Right hindlimb (tissue), 1 donor: ENCODE results near the gene GALK2.

Experiments
- DNase-seq: peaks from one replicate; pipeline ENCODE4 v3.0.0-alpha.2; 2018

Gene GALK2

DNA sequence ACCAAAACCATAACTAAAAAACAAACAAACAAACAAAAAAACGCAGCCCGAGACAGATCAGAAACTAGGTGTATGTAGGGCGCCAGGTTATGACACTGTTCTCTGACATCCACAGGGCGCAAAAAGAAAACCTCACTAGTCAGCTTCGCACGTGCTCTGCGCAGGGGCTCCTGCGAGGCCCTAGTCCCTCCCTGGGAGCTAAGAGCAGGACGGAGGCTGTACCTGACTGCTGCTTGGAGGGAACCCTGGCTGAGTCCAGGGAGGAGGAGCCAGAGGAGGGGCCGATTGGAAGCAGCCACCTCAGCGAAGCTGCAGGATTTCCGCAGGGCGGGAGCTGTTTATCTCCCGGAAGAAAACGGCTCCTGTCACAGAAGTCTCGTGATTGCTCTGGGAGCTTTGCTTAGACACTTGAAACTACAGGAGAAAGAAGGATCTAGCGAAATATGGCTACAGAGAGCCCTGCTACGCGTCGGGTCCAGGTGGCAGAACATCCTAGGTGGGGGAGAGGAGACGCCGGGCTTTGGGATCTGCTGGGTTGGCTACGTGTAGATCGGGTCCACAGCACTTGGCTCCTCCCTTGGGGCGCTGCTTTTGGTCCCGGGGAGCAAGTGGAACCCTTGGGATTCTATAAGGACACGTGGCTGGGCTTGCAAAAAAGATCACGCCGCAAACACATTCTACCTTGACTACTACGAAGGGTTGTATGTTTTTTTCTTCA is at the start of gene GALK2:
GALK2 (plus strand) TSS at position 368 of the 718 bp plus-strand sequence; CDS start at position 444, 76 bp downstream.
- peak; percentile 87 for DNase-seq

DNA sequence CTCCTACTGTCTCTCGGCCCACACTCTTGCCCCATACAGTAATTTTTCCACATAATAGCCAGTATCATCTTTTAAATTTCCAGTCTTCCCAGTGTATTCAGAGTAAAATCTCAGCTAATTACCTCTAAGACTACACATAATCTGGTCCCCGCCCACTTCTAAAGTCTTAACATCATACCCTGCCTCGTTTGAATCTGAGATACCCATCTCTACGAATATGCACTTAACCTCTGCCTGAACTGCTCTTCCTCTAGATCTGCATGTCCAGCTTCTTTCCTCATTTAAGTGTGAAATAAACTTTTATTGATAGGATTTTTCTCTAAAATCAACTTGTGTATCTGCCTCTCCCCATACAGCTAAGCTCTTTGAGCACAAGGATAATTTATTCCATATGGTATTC is 49.2 kb upstream of the GALK2 start:
- no peak for DNase-seq

DNA sequence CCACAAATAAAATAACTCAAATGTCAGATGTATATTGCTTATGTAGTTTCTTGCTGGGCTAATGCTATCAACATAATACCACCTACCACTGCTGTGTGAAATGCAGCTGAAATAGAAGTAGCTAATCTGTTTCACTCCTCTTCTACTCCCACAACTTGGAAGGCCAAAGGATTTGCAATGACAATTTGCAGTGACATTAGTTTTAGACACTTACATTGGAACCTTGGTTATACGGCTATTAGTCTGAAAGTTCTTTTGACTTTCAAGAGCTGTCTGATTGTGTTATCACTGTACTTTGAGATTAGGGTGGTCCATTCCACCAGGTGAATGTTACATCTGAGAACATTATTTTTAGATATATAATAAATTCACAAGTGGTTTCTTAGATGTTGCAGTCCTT is 48.1 kb upstream of the GALK2 start:
- no peak for DNase-seq

DNA sequence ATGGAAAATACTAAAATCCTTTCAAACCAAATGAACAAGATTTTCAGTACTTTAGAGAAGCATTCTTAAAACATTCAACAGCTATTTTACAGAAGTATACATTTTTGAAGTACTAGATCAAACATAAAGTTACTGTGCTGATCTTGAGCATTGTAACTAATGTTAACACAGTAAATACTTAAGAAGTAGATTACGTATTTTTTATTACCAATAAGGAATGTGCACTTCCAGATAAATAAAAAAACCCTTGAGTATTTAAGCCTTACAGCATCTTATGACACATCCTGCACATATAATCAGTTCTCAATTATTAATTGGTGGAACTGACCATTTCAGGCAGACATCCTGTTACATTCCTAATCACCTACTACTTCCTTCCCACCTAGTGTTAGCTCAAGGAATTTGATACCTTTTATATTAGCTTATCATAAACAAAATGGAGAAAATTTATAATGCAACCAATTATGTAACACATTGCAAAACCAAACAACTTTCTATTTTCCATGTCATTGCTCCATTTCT is 47.4 kb upstream of the GALK2 start:
- no peak for DNase-seq

DNA sequence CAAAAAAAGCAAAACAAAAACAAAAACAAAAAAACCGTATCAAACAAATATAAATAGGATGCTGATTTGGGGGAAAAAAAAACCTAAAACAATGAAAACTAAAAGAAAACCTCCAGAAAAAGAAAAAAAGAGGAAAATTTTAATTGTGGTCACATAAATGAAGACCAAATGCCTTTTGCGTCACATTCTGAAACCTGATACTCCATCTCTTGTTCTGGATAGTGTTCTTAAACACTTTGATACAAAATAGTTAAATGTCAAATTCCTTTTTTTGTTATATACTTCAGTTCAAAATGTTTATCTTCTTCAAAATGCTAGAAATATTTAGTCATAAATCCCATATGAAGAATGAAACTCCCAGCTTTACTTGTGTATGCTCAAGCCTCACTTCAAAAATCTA is 45.7 kb upstream of the GALK2 start:
- no peak for DNase-seq

DNA sequence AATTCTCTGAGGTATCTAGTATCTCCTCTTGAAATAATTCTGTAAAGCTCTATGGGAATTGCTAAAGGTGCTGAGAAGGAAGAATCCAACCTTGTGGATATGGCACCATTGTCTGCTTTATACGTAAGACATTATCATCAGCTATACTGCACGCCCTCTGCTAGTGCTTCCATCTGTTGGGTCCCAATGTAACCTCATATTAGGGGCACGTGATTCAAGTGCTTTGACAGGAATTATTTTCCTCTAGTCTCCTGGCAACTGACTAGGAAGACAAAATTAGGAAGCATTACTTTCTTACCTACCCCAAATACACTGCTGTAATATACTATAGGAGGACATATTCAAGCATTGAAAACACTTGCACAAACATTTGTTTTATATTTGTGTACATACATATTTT is 38.6 kb upstream of the GALK2 start:
- DNase-seq = no peak

DNA sequence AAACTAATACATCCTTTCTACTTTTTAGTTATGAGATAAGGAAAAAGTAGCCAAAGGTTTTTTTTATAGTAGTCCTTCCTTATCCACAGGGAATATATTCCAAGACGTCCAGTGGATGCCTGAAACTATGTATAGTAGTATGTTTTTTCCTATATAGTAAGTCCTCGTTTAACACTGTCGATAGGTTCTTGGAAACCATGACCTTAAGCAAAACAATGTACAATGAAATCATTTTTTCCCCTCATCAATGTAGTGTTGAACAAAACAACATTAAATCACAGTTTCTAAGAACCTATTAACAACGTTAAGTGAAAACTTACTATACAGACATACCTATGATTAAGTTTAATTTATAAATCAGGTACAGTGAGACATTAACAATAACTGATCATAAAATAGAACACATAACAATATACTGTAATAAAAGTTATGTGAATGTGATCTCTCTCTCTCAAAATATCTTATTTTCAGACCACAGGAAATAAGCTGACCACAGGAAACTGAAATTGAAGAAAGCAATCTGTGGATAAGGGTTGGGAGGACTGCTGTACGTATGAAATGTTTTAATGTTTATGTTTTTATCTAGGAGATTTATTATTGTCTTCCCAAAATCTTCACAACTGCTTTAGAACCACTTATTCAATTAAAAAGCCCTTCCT is 35.2 kb upstream of the GALK2 start:
- DNase-seq = no peak

DNA sequence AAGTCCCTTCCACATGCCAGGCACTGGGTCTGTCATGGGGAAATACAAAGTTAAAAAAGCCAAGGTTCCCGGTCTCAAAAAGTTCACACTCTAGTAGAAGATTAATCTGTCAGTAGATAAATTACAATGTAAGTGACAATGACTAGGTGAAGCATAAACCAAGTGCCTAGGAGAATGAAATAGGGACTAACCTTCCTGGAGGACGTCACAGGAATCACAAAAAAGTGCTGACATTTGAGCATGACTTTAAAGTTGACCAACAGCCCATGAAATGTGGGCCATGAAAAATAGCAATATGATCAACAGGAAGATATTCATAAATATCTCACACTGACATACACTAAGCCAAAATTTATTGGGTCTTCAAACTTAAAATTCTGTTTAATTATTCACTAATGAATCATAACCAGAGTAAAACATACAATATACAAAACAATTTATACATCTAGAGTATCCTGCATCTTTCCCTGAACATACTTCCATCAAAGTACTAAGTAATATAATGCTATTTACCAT is 34.6 kb upstream of the GALK2 start:
- no peak for DNase-seq

DNA sequence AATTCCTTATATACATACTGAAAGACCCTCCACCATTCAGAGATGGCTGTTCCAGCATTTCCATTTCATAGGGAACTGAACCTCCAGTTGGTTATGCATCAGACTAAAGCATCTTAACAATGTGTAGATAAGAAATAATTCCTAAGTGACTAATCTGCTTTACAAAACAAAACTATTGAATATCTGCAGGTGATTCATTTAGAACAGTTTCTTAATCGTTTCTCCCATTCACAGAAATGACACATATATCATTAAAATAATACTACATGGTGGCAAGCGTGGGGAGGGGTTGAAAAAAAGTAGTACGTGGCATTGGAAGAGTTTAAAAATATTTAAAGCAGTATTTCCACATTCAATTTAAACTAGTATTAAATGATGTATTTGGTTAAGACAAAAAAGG is 34.1 kb upstream of the GALK2 start:
- no peak for DNase-seq

DNA sequence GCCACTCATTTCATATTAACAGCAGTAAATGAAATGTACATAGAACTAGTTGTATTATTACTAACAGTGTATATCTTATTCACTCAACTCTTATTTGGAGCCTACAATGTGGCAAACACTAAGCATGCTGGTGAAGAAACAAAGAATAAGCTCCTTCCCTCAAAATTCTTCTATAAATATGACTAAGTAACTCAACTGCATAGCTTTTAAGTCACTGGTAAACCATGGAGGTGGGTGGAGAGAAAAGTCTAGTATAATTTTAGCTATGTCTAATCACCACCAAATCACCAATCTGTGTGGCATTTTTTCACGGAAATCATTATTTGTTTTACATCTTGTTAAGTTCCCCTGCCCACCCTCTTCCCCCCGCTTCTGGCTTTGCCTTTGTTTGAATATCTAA is 32.2 kb upstream of the GALK2 start:
- no peak for DNase-seq

DNA sequence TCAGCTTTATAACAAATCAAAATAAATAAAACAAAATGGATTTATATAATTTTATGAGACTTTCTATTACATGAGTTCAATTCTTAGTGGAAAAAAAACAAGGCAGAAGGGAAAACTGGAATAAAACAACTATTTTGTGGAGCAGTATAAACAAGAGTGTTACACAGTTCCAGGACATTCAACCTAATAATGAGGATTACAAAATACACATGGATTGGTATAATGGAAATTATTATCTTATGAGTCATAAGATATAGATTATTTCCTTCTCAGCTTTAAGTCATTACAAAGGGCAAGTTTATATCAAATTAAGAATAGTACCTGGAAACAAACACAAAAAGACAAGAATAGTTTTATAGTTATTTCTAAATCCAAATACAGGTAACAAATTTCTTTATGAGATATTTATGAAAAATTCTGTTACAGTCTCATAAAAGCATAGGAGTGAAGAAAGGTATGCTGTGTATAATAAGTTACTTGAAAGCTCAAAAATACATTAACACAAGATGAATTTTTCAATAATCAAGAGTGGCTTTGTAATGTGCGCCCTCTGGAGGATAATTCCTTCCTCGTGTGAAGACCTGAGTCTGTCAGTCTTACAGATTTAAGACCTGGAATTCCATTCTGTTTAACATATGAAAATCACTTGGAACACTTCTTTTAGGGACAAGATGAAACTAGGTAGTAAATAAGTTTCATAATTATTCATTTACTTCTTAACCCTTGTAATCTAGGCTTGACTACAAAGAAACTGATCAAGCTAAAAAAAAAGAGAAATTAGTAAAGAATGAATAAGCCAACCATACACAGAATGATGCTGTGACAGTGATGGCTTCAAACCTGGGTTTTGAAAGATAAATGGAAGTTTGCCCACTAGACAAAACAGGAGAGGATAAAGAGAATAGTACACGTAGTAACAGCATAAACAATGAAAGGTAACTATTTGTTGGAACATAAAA is 24.1 kb upstream of the GALK2 start:
- DNase-seq = peak; percentile 25

DNA sequence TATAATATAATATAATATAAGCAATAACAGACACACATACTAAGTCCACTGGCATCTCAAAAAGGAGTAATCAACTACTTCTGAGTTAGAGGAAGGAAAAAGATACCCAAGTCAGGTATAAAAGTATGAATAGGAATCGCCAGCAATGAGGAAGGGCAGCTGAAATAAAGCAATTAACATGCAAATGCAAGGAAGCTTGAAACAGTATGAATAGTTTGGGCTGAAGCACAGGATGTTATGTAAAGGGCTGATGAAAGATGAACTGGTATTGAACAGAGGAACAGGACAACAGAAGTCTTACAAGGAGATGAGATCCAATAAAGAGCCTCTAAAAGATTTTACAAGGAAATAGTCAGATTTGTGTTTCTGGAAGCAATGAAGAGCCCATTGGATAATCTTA is 21.7 kb upstream of the GALK2 start:
- DNase-seq = no peak

DNA sequence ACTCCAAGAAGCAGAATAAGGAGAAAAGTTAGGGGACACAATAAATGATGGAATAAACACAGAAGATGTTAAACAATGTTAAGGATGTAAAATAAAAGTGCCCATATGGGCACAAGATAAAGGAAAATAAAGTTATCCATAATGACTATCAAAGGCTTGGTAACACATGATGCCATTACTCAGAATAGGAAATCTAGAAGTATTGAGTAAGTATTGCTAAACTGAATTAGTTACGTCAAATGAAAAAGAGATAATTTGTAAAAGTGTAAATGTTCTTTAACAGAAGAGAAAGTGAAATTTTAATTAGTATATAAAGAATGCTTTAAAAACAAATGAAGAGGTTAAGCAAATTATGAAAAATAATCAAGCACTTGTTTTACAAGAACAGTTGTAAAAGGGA is 21.3 kb upstream of the GALK2 start:
- no peak for DNase-seq

DNA sequence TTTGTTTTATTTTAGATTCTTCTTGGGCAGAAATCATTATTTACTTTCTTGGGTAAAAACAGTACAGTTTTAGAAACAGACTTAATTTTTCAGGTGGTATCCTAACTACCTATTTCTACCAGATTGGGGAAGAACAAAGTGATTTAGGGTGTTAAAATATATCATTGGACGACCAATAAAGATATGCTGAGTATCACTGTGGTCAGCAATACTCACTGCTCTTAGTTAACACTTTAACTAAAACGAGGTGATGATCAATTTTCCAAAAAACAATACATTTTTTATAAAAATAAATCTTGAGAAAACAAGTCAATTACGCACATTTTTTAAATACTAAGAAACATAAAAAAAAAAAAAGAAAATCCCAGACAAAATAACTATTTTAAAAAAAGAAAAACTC is 18.2 kb upstream of the GALK2 start:
- DNase-seq = no peak

DNA sequence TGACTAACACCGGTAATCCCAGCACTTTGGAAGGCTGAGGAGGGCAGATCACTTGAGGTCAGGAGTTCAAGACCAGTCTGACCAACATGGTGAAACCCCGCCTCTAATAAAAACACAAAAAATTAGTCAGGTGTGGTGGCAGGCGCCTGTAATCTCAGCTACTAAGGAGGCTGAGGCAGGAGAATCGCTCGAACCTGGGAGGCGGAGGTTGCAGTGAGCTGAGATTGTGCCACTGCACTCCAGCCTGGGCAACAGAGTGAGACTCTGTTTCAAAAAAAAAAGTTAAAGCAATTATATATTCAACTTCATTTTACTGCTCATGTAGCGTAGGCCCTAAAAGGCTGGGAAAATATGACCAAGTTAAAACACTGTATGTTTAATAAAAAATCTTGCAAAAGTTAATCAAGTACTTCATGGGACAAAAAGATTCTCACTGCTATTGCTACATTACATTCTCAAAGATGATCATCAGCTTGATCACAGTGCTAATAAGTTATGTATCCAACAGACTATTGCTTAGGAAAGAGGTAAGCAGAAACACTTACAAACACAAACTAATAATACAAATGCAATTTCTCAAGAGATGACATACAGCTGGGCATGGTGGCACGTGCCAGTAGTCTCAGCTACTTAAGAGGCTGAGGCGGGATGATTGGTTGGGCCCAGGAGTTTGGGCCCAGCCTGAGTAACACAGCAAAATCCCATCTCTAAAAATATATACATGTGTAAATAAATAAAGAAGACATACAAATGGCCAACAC is 17.3 kb upstream of the GALK2 start:
- no peak for DNase-seq

DNA sequence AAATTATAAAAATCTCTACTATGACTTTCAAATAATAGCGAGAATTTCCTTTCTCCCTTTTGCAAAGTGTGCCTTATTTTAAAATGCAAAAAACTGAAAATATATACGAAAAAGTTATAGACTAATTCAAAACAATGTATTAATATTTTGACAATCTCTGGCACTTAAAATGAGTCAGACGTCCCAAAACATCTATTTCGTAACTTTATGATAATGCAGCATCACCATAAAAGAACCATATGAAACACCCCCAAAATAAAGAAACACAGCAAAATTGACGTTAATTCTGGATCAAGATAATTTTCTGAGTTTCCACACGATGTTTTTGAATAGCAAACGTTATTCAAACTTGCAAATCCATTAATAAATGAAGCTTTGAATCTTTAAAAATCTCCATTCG is 15.7 kb upstream of the GALK2 start:
- no peak for DNase-seq

DNA sequence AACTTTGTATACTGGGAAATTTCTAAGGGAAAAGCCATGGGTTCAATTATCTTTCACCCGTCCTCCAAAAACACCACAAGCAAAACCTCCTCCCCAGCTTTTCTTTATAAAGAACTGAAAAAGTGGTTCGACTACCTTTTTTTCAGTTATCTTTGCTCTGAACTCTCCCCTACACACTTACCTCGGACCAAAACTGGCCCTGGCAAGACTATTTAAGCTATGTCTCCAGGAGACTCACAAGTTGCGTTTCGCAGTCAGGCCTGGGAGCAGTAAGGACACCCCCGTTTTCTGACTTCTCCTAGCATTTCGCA is 15.3 kb upstream of the GALK2 start:
- no peak for DNase-seq

DNA sequence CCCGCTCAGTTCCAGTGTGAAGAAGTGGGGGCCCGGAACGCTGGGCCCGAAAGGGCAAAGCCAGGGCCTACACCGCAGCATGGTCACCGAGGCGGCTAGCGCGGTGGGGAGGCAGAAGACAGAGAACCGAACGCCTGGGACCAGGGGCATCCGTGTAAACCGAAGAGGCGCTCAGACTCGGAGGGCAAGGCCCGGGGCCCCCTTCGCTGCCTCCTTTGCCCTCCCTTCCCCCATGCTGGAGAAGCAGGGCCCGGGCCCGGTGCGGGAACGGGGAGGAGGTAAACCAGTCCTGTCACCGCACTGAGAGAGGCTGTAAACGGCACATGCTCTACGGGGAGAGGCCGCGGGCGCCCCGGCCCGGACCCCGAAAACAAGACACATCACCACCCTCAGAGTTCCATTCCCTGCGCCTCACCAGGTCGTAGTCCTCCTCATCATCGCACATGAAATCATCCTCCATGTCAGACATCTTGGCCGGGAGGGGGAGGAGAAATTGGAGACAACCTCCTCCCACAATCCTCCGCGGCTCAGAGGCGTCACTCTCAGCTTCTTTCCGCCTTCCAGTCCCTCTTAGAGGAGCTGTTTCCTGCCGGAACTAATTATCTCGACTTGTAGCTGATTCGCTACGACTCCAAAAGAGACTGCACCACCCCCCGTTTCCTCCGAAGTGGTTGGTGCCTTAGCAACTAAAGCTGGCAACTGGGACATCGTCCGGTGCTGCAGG is 14.8 kb upstream of the GALK2 start, which contains the start of gene COPS2:
COPS2 (minus strand) TSS at position 490 of the 724 bp plus-strand sequence; CDS start at position 469, 21 bp downstream.
- DNase-seq = peak; percentile 97

DNA sequence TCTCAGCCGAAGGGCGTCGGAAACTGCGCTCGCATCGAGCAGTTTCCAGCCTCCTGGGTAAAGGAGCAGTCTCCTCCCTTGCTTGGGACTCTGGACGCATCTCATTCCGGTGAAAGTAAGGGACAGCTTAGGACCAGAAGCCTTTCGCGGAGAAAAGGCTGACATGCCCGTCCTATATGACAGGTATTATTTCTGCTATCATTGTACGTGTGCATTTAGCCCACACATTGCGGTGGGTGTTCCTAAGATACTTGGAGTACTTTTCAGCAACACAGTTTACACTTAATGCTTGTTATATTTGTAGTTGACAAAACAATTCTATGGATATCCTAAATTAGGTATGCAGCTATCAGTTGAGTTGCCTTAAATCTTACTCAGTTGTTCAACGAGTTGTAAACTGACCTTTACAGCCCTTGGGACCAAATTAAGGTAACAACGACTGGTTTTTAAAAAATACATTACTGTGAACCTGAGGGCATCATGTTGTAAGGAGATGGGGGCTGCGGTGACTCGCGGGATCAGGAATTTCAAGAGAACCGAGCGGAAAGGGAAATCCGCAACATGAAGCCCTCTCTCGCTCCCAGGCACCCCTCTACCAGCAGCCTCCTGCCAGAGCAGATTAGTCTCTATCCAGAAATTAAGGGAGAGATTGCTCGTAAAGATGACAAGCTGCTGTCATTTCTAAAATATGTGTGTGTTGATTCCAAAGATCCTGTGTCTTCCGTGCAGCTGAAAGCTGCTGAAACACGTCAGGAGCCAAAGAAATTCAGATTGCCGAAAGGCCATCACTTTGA is 14.0 kb upstream of the GALK2 start:
- DNase-seq = peak; percentile 20

DNA sequence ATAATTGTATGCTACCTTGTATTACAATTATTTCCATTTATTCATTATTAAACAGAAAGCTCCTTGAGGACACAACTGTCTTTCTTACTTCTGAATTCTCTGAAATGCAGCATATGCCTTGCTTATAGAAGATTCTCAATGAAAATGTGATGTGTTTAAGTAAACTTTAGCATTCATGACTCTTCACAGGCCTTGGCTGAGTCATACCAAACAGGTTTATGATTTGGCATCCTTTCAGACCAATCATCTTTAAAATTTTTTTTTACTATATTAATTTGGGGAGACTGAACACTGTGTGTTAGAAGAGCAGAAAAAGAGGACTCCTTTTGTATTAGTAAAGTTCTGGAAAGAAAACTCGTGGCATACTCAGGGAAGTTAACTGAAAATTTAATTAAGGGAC is 6.4 kb upstream of the GALK2 start:
- DNase-seq = no peak

DNA sequence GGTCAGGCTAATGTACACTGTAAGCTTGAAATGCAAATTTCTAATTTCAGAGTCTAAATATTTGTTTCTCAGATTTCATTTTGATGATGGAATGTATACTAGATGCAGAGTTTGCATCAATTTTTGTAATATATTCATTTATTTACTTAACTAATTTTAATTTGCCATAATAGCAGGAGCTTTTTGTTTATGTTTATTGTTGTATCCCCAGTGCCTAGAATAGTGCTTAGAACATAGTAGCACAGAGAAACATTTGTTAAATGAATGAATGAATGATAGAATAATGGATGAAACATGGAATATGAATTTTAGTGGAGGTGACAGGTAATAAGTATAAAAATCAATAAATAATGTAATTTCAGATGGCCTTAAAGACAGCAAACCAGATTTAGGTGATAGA is 5.2 kb upstream of the GALK2 start:
- DNase-seq = no peak
